ENCODE results near the gene SFT2D3. TPM values are rescaled to one million over a fixed set of nuclear protein-coding genes. Genes with fewer than 3 reads are reported as not detected.

Gene SFT2D3
- total RNA-seq, 1 experiment from 2014 or later, result 3.1 TPM

GRCh38 chr2:127697482-127698180 is 3.7 kb upstream of the SFT2D3 start:
- no peak for TF ChIP-seq JUND (IDR thresholded peaks at IDR 0.05)
- no peak for TF ChIP-seq ATF3 (IDR thresholded peaks at IDR 0.05)
- TF ChIP-seq YY1 (IDR thresholded peaks at IDR 0.05; ENCODE audit: extremely low read depth, insufficient replicate concordance, low read depth, low read length), result no peak
- no peak for TF ChIP-seq EZH2 (IDR thresholded peaks at IDR 0.05)
- no peak for TF ChIP-seq SP1 (IDR thresholded peaks at IDR 0.05; ENCODE audit: low read depth)
- TF ChIP-seq CEBPB (IDR thresholded peaks at IDR 0.05; ENCODE audit: low read depth), result no peak
- TF ChIP-seq FOSL1 (IDR thresholded peaks at IDR 0.05; ENCODE audit: low read depth), result no peak
- no peak for TF ChIP-seq CBX3 (IDR thresholded peaks at IDR 0.05; ENCODE audit: low read depth)
- no peak for TF ChIP-seq TCF7L2 (IDR thresholded peaks at IDR 0.05; ENCODE audit: borderline replicate concordance, extremely low read depth, insufficient read depth, insufficient read length)
- no peak for TF ChIP-seq ELF1 (IDR thresholded peaks at IDR 0.05; ENCODE audit: borderline replicate concordance, low read depth)
- no peak for TF ChIP-seq ZNF274 (IDR thresholded peaks at IDR 0.05; ENCODE audit: low read depth, low read length)
- TF ChIP-seq REST (IDR thresholded peaks at IDR 0.05; ENCODE audit: low read depth), result no peak
- TF ChIP-seq RAD21 (IDR thresholded peaks at IDR 0.05; ENCODE audit: low read depth), result no peak
- no peak for TF ChIP-seq EGR1 (IDR thresholded peaks at IDR 0.05; ENCODE audit: low read depth)
- no peak for TF ChIP-seq SIN3A (IDR thresholded peaks at IDR 0.05; ENCODE audit: low read depth)
- TF ChIP-seq EZH2phosphoT487 (IDR thresholded peaks at IDR 0.05; ENCODE audit: borderline replicate concordance), result no peak
- no peak for TF ChIP-seq ZBTB33 (IDR thresholded peaks at IDR 0.05; ENCODE audit: extremely low read depth, insufficient replicate concordance, low read length)
- no peak for TF ChIP-seq ZFX (IDR thresholded peaks at IDR 0.05)
- TF ChIP-seq MAX (IDR thresholded peaks at IDR 0.05), result no peak
- Histone ChIP-seq H3K79me2 (ENCODE audit: insufficient read depth, low read length) (peaks cover 5% of the 10 kb centered on the region), H2AFZ (ENCODE audit: low read depth, low read length, poor library complexity, severe bottlenecking) (no peak overlapping the region), H3K9ac (ENCODE audit: low read length) (no peak overlapping the region), H3K4me3 (replicated peaks in 1 of 2; ENCODE audit: low read depth in 1 of 2, low read length in 2 of 2) (no peak overlapping the region), H3K4me1 (ENCODE audit: control insufficient read depth in 1 of 2, insufficient read depth in 2 of 2, low read length in 2 of 2) (peaks cover 9 to 57% of the 10 kb centered on the region in 2 experiments), H3K27ac (ENCODE audit: low read depth, low read length) (no peak overlapping the region), H4K20me1 (ENCODE audit: insufficient read depth) (no peaks in the 10 kb centered on the region), H3K4me2 (ENCODE audit: low read length) (no peak overlapping the region), H3K36me3 (ENCODE audit: control insufficient read depth in 1 of 2, insufficient read depth in 2 of 2, low read length in 2 of 2) (no peaks in the 10 kb centered on the region), H3K9me3 (ENCODE audit: control insufficient read depth in 1 of 2, insufficient read depth in 1 of 2, low read depth in 1 of 2, low read length in 2 of 2) (no peaks in the 10 kb centered on the region), H3K27me3 (ENCODE audit: insufficient read depth, low read length) (no peaks in the 10 kb centered on the region), H3K9me2 (ENCODE audit: insufficient read depth) (no peaks in the 10 kb centered on the region)
- no TSS peak for BruUV-seq (replicated peaks)
- ATAC-seq (no peak), DNase-seq (ENCODE audit: low read depth, low spot score) (no peak)
- intact Hi-C loops (cut with micrococcal nuclease), result no loop called here
- CTCF ChIA-PET, result no interaction called here
- POLR2A ChIA-PET, result no interaction called here
- RAD21 ChIA-PET (ENCODE audit: low non-redundant PET in 1 of 2, low total read pairs in 2 of 2, uncharacterized antibody in 2 of 2, unreplicated experiment in 2 of 2), result no interaction called here

Measured in HCT116 (cell line).